HG03520 (cell line): ENCODE measurements around the gene PFAS.
"Not testable (repeated sequence)": the region's sequence is repeated elsewhere in the genome, so short reads cannot be mapped to it uniquely, and the experiment has no call there.

Experiments used
- ATAC-seq: cut with Tn5 transposase; IDR thresholded peaks from one replicate; pipeline ENCODE4 v1.9.1; 2021; ENCODE audit warnings: mild to moderate bottlenecking, moderate library complexity; ENCODE audit not compliant: unreplicated experiment

The PFAS gene

GRCh38 chr17:8225813-8226535 lies 23.1 kb upstream of the PFAS start:
- no peak for ATAC-seq

- ATAC-seq: no peak
These were observed 22.4 kb upstream of the PFAS start for GRCh38 chr17:8226536-8227237.

- ATAC-seq: no peak
These were observed 21.9 kb upstream of the PFAS start for GRCh38 chr17:8227238-8227581.

GRCh38 chr17:8231701-8232100 lies 17.4 kb upstream of the PFAS start:
- no peak for ATAC-seq

GRCh38 chr17:8234361-8235270 lies 14.5 kb upstream of the PFAS start:
- ATAC-seq: no peak

- no peak for ATAC-seq
These were observed 13.4 kb upstream of the PFAS start for GRCh38 chr17:8235676-8236075.

GRCh38 chr17:8237175-8237574 lies 11.9 kb upstream of the PFAS start:
- no peak for ATAC-seq

- ATAC-seq: no peak
These were observed 11.2 kb upstream of the PFAS start for GRCh38 chr17:8237886-8238285.

GRCh38 chr17:8243827-8244226 lies 5.3 kb upstream of the PFAS start:
- no peak for ATAC-seq

- ATAC-seq: no peak
These were observed 4.3 kb upstream of the PFAS start for GRCh38 chr17:8244768-8245167.

GRCh38 chr17:8249621-8250500 lies 772 bp downstream of the PFAS start:
- ATAC-seq: no peak

- ATAC-seq: not testable (repeated sequence)
These were observed 2.3 kb downstream of the PFAS start for GRCh38 chr17:8251411-8251810.

GRCh38 chr17:8253801-8254200 lies 4.7 kb downstream of the PFAS start:
- no peak for ATAC-seq

- no peak for ATAC-seq
These were observed 5.8 kb downstream of the PFAS start for GRCh38 chr17:8254881-8255280.

- no peak for ATAC-seq
These were observed 6.4 kb downstream of the PFAS start for GRCh38 chr17:8255499-8255898.

GRCh38 chr17:8256291-8256690 lies 7.2 kb downstream of the PFAS start:
- no peak for ATAC-seq

GRCh38 chr17:8256691-8257090 lies 7.6 kb downstream of the PFAS start:
- no peak for ATAC-seq

GRCh38 chr17:8257801-8258200 lies 8.7 kb downstream of the PFAS start:
- ATAC-seq: no peak

GRCh38 chr17:8264320-8264719 lies 15.2 kb downstream of the PFAS start:
- no peak for ATAC-seq

- no peak for ATAC-seq
These were observed 15.9 kb downstream of the PFAS start for GRCh38 chr17:8264836-8265542.
